Loucy (cell line): ENCODE results near the gene HUWE1.

Experiments used
- H2AFZ ChIP-seq: fragments of 200-600 bp; sonication (generic); 2 replicates; pipeline ENCODE4 v1.6.0; 2016; ENCODE audit warnings: antibody characterized with exemption, mild to moderate bottlenecking, low read length, moderate library complexity
- H3F3A ChIP-seq: fragments of 200-600 bp; 2 replicates; pipeline ENCODE4 v1.6.0; 2016; ENCODE audit warnings: antibody characterized with exemption, low read depth, mild to moderate bottlenecking
- H3K27me3 ChIP-seq: fragments of 200-600 bp; sonication (generic); 2 replicates; pipeline ENCODE4 v1.6.1; 2014; ENCODE audit warnings: low read length, mild to moderate bottlenecking; ENCODE audit not compliant: insufficient read depth, poor library complexity, severe bottlenecking
- H3K36me3 ChIP-seq: fragments of 200-600 bp; sonication (generic); 2 replicates; pipeline ENCODE4 v1.6.1; 2016; ENCODE audit warnings: low read length; ENCODE audit not compliant: insufficient read depth
- H3K4me1 ChIP-seq: fragments of 200-600 bp; sonication (generic); 2 replicates; pipeline ENCODE4 v1.5.1; 2014; ENCODE audit warnings: low read length, mild to moderate bottlenecking; ENCODE audit not compliant: insufficient read depth, poor library complexity, severe bottlenecking
- H3K4me2 ChIP-seq: fragments of 200-600 bp; sonication (generic); 2 replicates; pipeline ENCODE4 v1.6.0; 2014; ENCODE audit warnings: antibody characterized with exemption, low read length, low read depth, mild to moderate bottlenecking; ENCODE audit not compliant: poor library complexity, severe bottlenecking
- H3K4me3 ChIP-seq: fragments of 200-600 bp; sonication (generic); 2 replicates; pipeline ENCODE4 v1.5.1; 2014; ENCODE audit warnings: low read length, mild to moderate bottlenecking, mixed read lengths; ENCODE audit not compliant: poor library complexity, severe bottlenecking
- H3K79me2 ChIP-seq: fragments of 200-600 bp; sonication (generic); 2 replicates; pipeline ENCODE4 v1.6.1; 2014; ENCODE audit warnings: low read length; ENCODE audit not compliant: insufficient read depth
- H3K9ac ChIP-seq: fragments of 200-600 bp; sonication (generic); 2 replicates; pipeline ENCODE4 v1.6.0; 2014; ENCODE audit warnings: mild to moderate bottlenecking, low read depth, low read length, moderate library complexity; ENCODE audit not compliant: poor library complexity, severe bottlenecking
- H3K9me2 ChIP-seq: fragments of 200-600 bp; sonication (generic); replicated peaks from 2 replicates; pipeline ENCODE4 v1.6.1; 2016; ENCODE audit warnings: low read depth, low read length, mixed read lengths
- H3K9me3 ChIP-seq: fragments of 200-600 bp; sonication (generic); 2 replicates; pipeline ENCODE4 v1.6.1; 2014; ENCODE audit warnings: mild to moderate bottlenecking, antibody characterized with exemption, low read length, low read depth; ENCODE audit not compliant: insufficient read depth
- H4K20me1 ChIP-seq: fragments of 200-600 bp; sonication (generic); 2 replicates; pipeline ENCODE4 v1.6.0; 2014; ENCODE audit warnings: antibody characterized with exemption, low read length, mild to moderate bottlenecking; ENCODE audit not compliant: insufficient read depth, poor library complexity, severe bottlenecking
- EZH2phosphoT487 ChIP-seq: fragments of 200-600 bp; IDR thresholded peaks from 2 replicates; pipeline ENCODE4 v1.6.1; 2018; ENCODE audit warnings: antibody characterized with exemption, mild to moderate bottlenecking, moderate library complexity, borderline replicate concordance
- TF ChIP-seq, protein P1 (sequence below): fragments of 200-600 bp; sonication (generic); conservative IDR thresholded peaks from 2 replicates; pipeline ENCODE4 v1.5.1; 2014; ENCODE audit warnings: mild to moderate bottlenecking, antibody characterized with exemption, low read length

HUWE1 gene

DNA sequence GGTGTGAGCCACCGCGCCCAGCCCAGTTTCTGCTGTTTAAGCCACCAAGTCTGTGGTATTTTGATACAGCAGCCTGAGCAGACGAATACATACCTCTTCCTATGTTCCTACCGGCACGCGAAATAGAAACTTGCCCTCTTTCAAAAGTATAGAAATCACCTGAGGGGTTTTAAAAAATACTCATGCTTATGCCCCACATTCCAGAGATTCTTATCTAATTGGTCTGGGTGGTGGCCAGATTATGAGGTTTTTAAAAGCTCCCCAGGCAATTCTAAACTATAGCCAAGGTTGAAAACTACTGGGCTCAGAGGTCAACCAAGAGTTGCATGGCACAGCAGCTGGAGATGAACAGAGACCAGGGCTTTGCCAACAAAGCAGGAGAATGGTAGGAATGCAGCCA is 24.9 kb upstream of the HUWE1 start:
- Histone ChIP-seq H3F3A (no peaks in the 10 kb centered on the region; the same call in 1 of the 2 replicates), H4K20me1 (no peaks in the 10 kb centered on the region), H3K9me3 (no peaks in the 10 kb centered on the region), H3K27me3 (no peaks in the 10 kb centered on the region), H3K9me2 (no peaks in the 10 kb centered on the region), H3K4me2 (no peak overlapping the region), H2AFZ (no peak overlapping the region), H3K4me1 (peaks cover 31% of the 10 kb centered on the region), H3K79me2 (no peaks in the 10 kb centered on the region), H3K4me3 (no peak overlapping the region), H3K9ac (no peak overlapping the region), H3K36me3 (no peaks in the 10 kb centered on the region)
- TF ChIP-seq, protein P1, sequence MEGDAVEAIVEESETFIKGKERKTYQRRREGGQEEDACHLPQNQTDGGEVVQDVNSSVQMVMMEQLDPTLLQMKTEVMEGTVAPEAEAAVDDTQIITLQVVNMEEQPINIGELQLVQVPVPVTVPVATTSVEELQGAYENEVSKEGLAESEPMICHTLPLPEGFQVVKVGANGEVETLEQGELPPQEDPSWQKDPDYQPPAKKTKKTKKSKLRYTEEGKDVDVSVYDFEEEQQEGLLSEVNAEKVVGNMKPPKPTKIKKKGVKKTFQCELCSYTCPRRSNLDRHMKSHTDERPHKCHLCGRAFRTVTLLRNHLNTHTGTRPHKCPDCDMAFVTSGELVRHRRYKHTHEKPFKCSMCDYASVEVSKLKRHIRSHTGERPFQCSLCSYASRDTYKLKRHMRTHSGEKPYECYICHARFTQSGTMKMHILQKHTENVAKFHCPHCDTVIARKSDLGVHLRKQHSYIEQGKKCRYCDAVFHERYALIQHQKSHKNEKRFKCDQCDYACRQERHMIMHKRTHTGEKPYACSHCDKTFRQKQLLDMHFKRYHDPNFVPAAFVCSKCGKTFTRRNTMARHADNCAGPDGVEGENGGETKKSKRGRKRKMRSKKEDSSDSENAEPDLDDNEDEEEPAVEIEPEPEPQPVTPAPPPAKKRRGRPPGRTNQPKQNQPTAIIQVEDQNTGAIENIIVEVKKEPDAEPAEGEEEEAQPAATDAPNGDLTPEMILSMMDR = no peak
- TF ChIP-seq EZH2phosphoT487 = no peak

DNA sequence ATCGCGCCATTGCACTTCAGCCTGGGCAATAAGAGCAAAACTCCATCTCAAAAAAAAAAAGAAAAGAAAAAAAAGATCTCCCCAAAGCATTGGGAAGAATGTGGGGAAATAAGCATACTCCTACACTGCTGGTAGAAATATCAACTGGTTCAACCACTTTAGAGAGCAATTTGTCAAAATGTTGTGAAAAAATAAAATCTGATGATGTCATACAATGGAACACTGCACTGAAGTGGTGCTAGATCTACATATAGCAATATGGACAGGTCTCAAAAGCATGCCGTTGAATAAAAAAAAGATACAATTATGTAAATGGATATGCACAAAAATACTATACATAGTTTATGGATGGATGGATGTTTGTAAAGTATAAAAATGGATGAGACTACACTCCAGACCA is 18.3 kb upstream of the HUWE1 start:
- Histone ChIP-seq H3K4me1 (no peaks in the 10 kb centered on the region), H3K4me2 (no peak overlapping the region), H3K36me3 (no peaks in the 10 kb centered on the region), H2AFZ (no peak overlapping the region), H3K9me2 (no peaks in the 10 kb centered on the region), H4K20me1 (no peaks in the 10 kb centered on the region), H3K79me2 (no peaks in the 10 kb centered on the region), H3K27me3 (no peaks in the 10 kb centered on the region), H3K9ac (no peak overlapping the region), H3F3A (no peaks in the 10 kb centered on the region), H3K9me3 (no peaks in the 10 kb centered on the region), H3K4me3 (no peak overlapping the region)
- TF ChIP-seq, protein P1 = no peak
- no peak for TF ChIP-seq EZH2phosphoT487

DNA sequence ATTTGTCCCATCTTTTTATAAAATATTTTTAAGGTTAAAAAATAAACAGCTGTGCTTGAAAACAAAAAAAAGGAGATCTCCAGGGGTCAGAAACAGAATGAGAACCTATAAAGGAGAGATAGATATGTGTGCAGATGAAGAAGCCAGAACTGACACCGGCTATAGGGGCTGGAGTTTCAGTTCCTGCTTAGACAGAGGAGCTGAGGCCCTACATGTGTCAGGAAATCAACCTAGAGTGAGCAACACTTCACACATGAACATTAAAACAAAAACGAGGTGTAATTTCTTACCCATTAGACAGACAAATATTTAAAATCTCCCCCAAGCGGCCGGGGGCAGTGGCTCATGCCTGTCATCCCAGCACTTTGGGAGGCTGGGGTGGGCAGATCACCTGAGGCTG is 17.8 kb upstream of the HUWE1 start:
- Histone ChIP-seq H3K9ac (no peak overlapping the region), H3F3A (no peaks in the 10 kb centered on the region), H3K4me1 (no peaks in the 10 kb centered on the region), H3K36me3 (no peaks in the 10 kb centered on the region), H2AFZ (no peak overlapping the region), H3K79me2 (no peaks in the 10 kb centered on the region), H3K4me3 (no peak overlapping the region), H4K20me1 (no peaks in the 10 kb centered on the region), H3K9me2 (no peaks in the 10 kb centered on the region), H3K27me3 (no peaks in the 10 kb centered on the region), H3K4me2 (no peak overlapping the region), H3K9me3 (no peaks in the 10 kb centered on the region)
- TF ChIP-seq, protein P1 = no peak
- no peak for TF ChIP-seq EZH2phosphoT487
